GM18511 (cell line): Measurements from ENCODE around the gene DNAJA2.

Experiments
- ATAC-seq: cut with Tn5 transposase; IDR thresholded peaks from one replicate; pipeline ENCODE4 v1.9.1; 2021; ENCODE audit warnings: mild to moderate bottlenecking, moderate library complexity; ENCODE audit not compliant: unreplicated experiment

Gene DNAJA2

GRCh38 chr16:46929378-46930332, 43.8 kb downstream of the DNAJA2 start:
- ATAC-seq, result peak; percentile 85

- ATAC-seq, result no peak
Observed at GRCh38 chr16:46928811-46929210, 44.7 kb downstream of the DNAJA2 start.

GRCh38 chr16:46927273-46927672, 46.2 kb downstream of the DNAJA2 start:
- no peak for ATAC-seq

GRCh38 chr16:46926470-46927225, 46.8 kb downstream of the DNAJA2 start:
- no peak for ATAC-seq

GRCh38 chr16:46924402-46924801, 49.1 kb downstream of the DNAJA2 start:
- ATAC-seq, result no peak

GRCh38 chr16:46923513-46924295, 49.8 kb downstream of the DNAJA2 start:
- no peak for ATAC-seq

- no peak for ATAC-seq
Observed at GRCh38 chr16:46922239-46922638, 51.2 kb downstream of the DNAJA2 start.

- no peak for ATAC-seq
Observed at GRCh38 chr16:46920402-46921068, 52.9 kb downstream of the DNAJA2 start.

- ATAC-seq, result peak; percentile 95
Observed at GRCh38 chr16:46918905-46919792, 54.3 kb downstream of the DNAJA2 start.

- no peak for ATAC-seq
Observed at GRCh38 chr16:46918400-46918799, 55.1 kb downstream of the DNAJA2 start.

- no peak for ATAC-seq
Observed at GRCh38 chr16:46916980-46917379, 56.5 kb downstream of the DNAJA2 start.

- ATAC-seq, result no peak
Observed at GRCh38 chr16:46915483-46916025, 57.9 kb downstream of the DNAJA2 start.

- no peak for ATAC-seq
Observed at GRCh38 chr16:46914556-46915201, 58.8 kb downstream of the DNAJA2 start.

GRCh38 chr16:46911650-46912049, 61.8 kb downstream of the DNAJA2 start:
- ATAC-seq, result no peak

- peak; percentile 83 for ATAC-seq
Observed at GRCh38 chr16:46911038-46911437, 62.4 kb downstream of the DNAJA2 start.

- no peak for ATAC-seq
Observed at GRCh38 chr16:46908540-46909372, 64.7 kb downstream of the DNAJA2 start.

- no peak for ATAC-seq
Observed at GRCh38 chr16:46907061-46907774, 66.3 kb downstream of the DNAJA2 start.
